Stimulated activated CD4-positive, alpha-beta T cell treated with anti-CD3 and anti-CD28 coated beads, TNF-alpha, amount 100 ng/mL, for 48 hours (primary cell): ENCODE results near the gene C1QTNF9.
"Not testable (repeated sequence)": the region's sequence is repeated elsewhere in the genome, so short reads cannot be mapped to it uniquely, and the experiment has no call there.

Experiments
- DNase-seq, 3 donors: peaks; one replicate each; pipeline ENCODE4 v3.0.0-alpha.2; 2020; ENCODE audit warnings: low read depth in 3 of 3

The C1QTNF9 gene

DNA sequence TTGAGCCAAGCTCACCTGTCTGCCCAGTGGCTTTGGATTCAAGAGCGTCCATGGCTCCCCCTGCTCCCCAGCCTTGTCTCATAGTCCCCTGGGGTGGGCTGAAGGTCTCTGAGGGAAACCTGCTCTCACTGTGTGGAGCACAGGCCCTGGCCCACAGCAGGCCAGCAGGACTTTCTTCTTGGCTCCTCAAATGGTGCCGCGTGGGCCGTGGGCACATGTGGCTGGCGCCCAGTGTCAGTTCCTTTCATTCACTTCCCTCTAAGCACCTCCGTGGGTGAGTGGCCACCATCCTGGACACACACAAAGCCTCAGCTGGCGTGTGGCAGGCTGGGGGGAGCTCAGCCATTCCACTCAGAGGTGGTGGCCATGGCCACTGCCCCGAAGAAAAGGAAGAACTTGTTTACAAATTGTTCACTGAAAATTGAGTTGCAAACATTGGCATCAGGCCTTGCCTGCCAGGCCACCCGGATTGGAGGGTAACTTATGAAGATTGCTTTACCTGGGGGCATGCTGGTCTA is 53.1 kb downstream of the C1QTNF9 start:
- DNase-seq: no peak

- no peak for DNase-seq
Measured at GRCh38 chr13:24365191-24365590, 55.8 kb downstream of the C1QTNF9 start.

GRCh38 chr13:24366315-24366714 is 56.9 kb downstream of the C1QTNF9 start:
- not testable (repeated sequence) for DNase-seq

GRCh38 chr13:24371273-24371672 is 61.9 kb downstream of the C1QTNF9 start:
- DNase-seq: not testable (repeated sequence)
